ENCODE measurements around the gene STAM2. TPM values are rescaled to one million over a fixed set of nuclear protein-coding genes. Genes with fewer than 3 reads are reported as not detected.
"Not testable (repeated sequence)": the region's sequence is repeated elsewhere in the genome, so short reads cannot be mapped to it uniquely, and the experiment has no call there.

Gene STAM2
- total RNA-seq, 1 experiment from 2014 or later = 27.6 TPM

- no peak for TF ChIP-seq CTCF (IDR thresholded peaks at IDR 0.05; ENCODE audit: unreplicated experiment)
- BruUV-seq (replicated peaks) = no TSS peak
- H3K36me3 Mint-ChIP-seq (ENCODE audit: insufficient read depth, unreplicated experiment) = no peaks in the 10 kb centered on the region
Observed at GRCh38 chr2:152171718-152172117, 3.8 kb downstream of the STAM2 start.

GRCh38 chr2:152169158-152169557 lies 6.4 kb downstream of the STAM2 start:
- DNase-seq (ENCODE audit: unreplicated experiment); H3K27ac Mint-ChIP-seq (ENCODE audit: low read depth, unreplicated experiment); POLR2A ChIA-PET; H3K4me3 Mint-ChIP-seq (ENCODE audit: unreplicated experiment); H3K36me3 Mint-ChIP-seq (ENCODE audit: insufficient read depth, unreplicated experiment); BruUV-seq (replicated peaks); H3K9me3 Mint-ChIP-seq (ENCODE audit: unreplicated experiment); intact Hi-C loops (cut with micrococcal nuclease); H3K27me3 Mint-ChIP-seq (ENCODE audit: insufficient read depth, unreplicated experiment): not testable (repeated sequence)
- peaks cover 11% of the 10 kb centered on the region for H3K4me1 Mint-ChIP-seq (ENCODE audit: insufficient read depth, unreplicated experiment)
- CTCF ChIA-PET = interaction anchor here (0.5 to 1.0 kb wide), 3 partner anchors 144 to 552 kb away, joined by 3 to 4 read pairs (median 4); no protein-coding TSS in a partner anchor

More at GRCh38 chr2:152171718-152172117, 3.8 kb downstream of the STAM2 start:
- CTCF ChIA-PET = interaction anchor here (0.6 to 3.9 kb wide), 4 partner anchors 47 to 134 kb away, joined by 3 to 30 read pairs (median 4); no protein-coding TSS in a partner anchor
- intact Hi-C loops (cut with micrococcal nuclease) = loop anchor here (10.0 kb wide), 2 partner anchors 573 to 753 kb away; no protein-coding TSS in a partner anchor
- H3K4me3 Mint-ChIP-seq (ENCODE audit: unreplicated experiment) = no peak overlapping the region
- peak overlapping the region; percentile 21 for H3K27ac Mint-ChIP-seq (ENCODE audit: low read depth, unreplicated experiment)
- H3K4me1 Mint-ChIP-seq (ENCODE audit: insufficient read depth, unreplicated experiment) = peaks cover 15% of the 10 kb centered on the region
- DNase-seq (ENCODE audit: unreplicated experiment) = peak; percentile 22
- H3K9me3 Mint-ChIP-seq (ENCODE audit: unreplicated experiment) = no peaks in the 10 kb centered on the region
- H3K27me3 Mint-ChIP-seq (ENCODE audit: insufficient read depth, unreplicated experiment) = no peaks in the 10 kb centered on the region
- POLR2A ChIA-PET = interaction anchor here (0.7 to 1.7 kb wide), 4 partner anchors 17 to 365 kb away, joined by 3 to 4 read pairs (median 3); no protein-coding TSS in a partner anchor

GRCh38 chr2:152167470-152167869 lies 8.1 kb downstream of the STAM2 start:
- H3K9me3 Mint-ChIP-seq (ENCODE audit: unreplicated experiment); DNase-seq (ENCODE audit: unreplicated experiment); BruUV-seq (replicated peaks); intact Hi-C loops (cut with micrococcal nuclease); H3K27me3 Mint-ChIP-seq (ENCODE audit: insufficient read depth, unreplicated experiment); H3K4me3 Mint-ChIP-seq (ENCODE audit: unreplicated experiment); H3K27ac Mint-ChIP-seq (ENCODE audit: low read depth, unreplicated experiment); H3K36me3 Mint-ChIP-seq (ENCODE audit: insufficient read depth, unreplicated experiment): not testable (repeated sequence)
- peaks cover 11% of the 10 kb centered on the region for H3K4me1 Mint-ChIP-seq (ENCODE audit: insufficient read depth, unreplicated experiment)
- ChIA-PET CTCF (interaction anchor here (1.7 to 2.3 kb wide), 2 partner anchors 9 to 131 kb away, joined by 6 to 10 read pairs; no protein-coding TSS in a partner anchor), POLR2A (interaction anchor here (0.6 to 0.9 kb wide), 3 partner anchors 9 to 424 kb away, joined by 3 to 4 read pairs (median 4); no protein-coding TSS in a partner anchor)

- no TSS peak for BruUV-seq (replicated peaks)
- H3K4me3 Mint-ChIP-seq (ENCODE audit: unreplicated experiment) = no peak overlapping the region
- H3K27me3 Mint-ChIP-seq (ENCODE audit: insufficient read depth, unreplicated experiment) = no peaks in the 10 kb centered on the region
- intact Hi-C loops (cut with micrococcal nuclease) = no loop called here
- H3K4me1 Mint-ChIP-seq (ENCODE audit: insufficient read depth, unreplicated experiment) = peaks cover 7% of the 10 kb centered on the region
- CTCF ChIA-PET = interaction anchor here (1.7 to 2.3 kb wide), 2 partner anchors 9 to 130 kb away, joined by 6 to 10 read pairs; no protein-coding TSS in a partner anchor
- DNase-seq (ENCODE audit: unreplicated experiment) = no peak
- no peak overlapping the region for H3K27ac Mint-ChIP-seq (ENCODE audit: low read depth, unreplicated experiment)
- no peak for TF ChIP-seq CTCF (IDR thresholded peaks at IDR 0.05; ENCODE audit: unreplicated experiment)
- POLR2A ChIA-PET = interaction anchor here (0.6 to 0.9 kb wide), 4 partner anchors 9 to 1019 kb away, joined by 3 to 4 read pairs (median 4); no protein-coding TSS in a partner anchor
- no peaks in the 10 kb centered on the region for H3K9me3 Mint-ChIP-seq (ENCODE audit: unreplicated experiment)
- H3K36me3 Mint-ChIP-seq (ENCODE audit: insufficient read depth, unreplicated experiment) = no peaks in the 10 kb centered on the region
Observed at GRCh38 chr2:152167065-152167464, 8.5 kb downstream of the STAM2 start.

GRCh38 chr2:152166633-152167032 lies 8.9 kb downstream of the STAM2 start:
- Mint-ChIP-seq H3K4me1 (ENCODE audit: insufficient read depth, unreplicated experiment) (peaks cover 3% of the 10 kb centered on the region), H3K27ac (ENCODE audit: low read depth, unreplicated experiment) (no peak overlapping the region), H3K27me3 (ENCODE audit: insufficient read depth, unreplicated experiment) (no peaks in the 10 kb centered on the region), H3K36me3 (ENCODE audit: insufficient read depth, unreplicated experiment) (no peaks in the 10 kb centered on the region), H3K4me3 (ENCODE audit: unreplicated experiment) (no peak overlapping the region), H3K9me3 (ENCODE audit: unreplicated experiment) (no peaks in the 10 kb centered on the region)
- BruUV-seq (replicated peaks) = no TSS peak
- no peak for DNase-seq (ENCODE audit: unreplicated experiment)
- POLR2A ChIA-PET = interaction anchor here (0.6 to 0.9 kb wide), 3 partner anchors 8 to 1019 kb away, joined by 3 to 4 read pairs (median 3); no protein-coding TSS in a partner anchor
- intact Hi-C loops (cut with micrococcal nuclease) = no loop called here
- CTCF ChIA-PET = interaction anchor here (0.6 to 2.3 kb wide), 2 partner anchors 10 to 394 kb away, joined by 3 to 6 read pairs; no protein-coding TSS in a partner anchor
- no peak for TF ChIP-seq CTCF (IDR thresholded peaks at IDR 0.05; ENCODE audit: unreplicated experiment)

Measured in MCF 10A (cell line).